HT-29 (cell line): ENCODE results near the gene TBC1D10A. TPM values are rescaled to one million over a fixed set of nuclear protein-coding genes. Genes with fewer than 3 reads are reported as not detected.
A peak's percentile ranks its signal among the peaks of the same experiment; 100 is the strongest.

Source experiments
- DNase-seq: peaks from one replicate; pipeline ENCODE4 v3.0.0-alpha.2; 2015; ENCODE audit warnings: low spot score
- total RNA-seq: library from RNA; depleted of rRNA; stranded (reverse); fragments of >200 nt; shearing (Covaris generic); gene quantifications from 2 replicates; pipeline ENCODE4 v1.2.3, GENCODE V29; 2014; rRNA removed

Gene TBC1D10A
- 17.2 and 17.4 TPM in 2 replicates for total RNA-seq

GRCh38 chr22:30326706-30327362 lies at the start of gene TBC1D10A:
Gene TBC1D10A, minus strand, starts transcription at chr22:30326941. Its CDS starts 60 bp downstream, at chr22:30326881.
- peak; percentile 89 for DNase-seq

GRCh38 chr22:30375312-30375849 lies 48.6 kb upstream of the TBC1D10A start:
- DNase-seq, result no peak

- no peak for DNase-seq
Measured at GRCh38 chr22:30373331-30374325, 46.9 kb upstream of the TBC1D10A start.

GRCh38 chr22:30372915-30373314 lies 46.2 kb upstream of the TBC1D10A start:
- no peak for DNase-seq

- DNase-seq, result no peak
Measured at GRCh38 chr22:30371981-30372380, 45.2 kb upstream of the TBC1D10A start.

- no peak for DNase-seq
Measured at GRCh38 chr22:30371321-30371720, 44.6 kb upstream of the TBC1D10A start.

- DNase-seq, result no peak
Measured at GRCh38 chr22:30370641-30371230, 44.0 kb upstream of the TBC1D10A start.

- DNase-seq, result no peak
Measured at GRCh38 chr22:30368420-30368819, 41.7 kb upstream of the TBC1D10A start.

GRCh38 chr22:30365891-30366290 lies 39.1 kb upstream of the TBC1D10A start:
- no peak for DNase-seq

- peak; percentile 26 for DNase-seq
Measured at GRCh38 chr22:30362651-30363281, 36.0 kb upstream of the TBC1D10A start.

GRCh38 chr22:30361916-30362650 lies 35.3 kb upstream of the TBC1D10A start:
- no peak for DNase-seq

- DNase-seq, result no peak
Measured at GRCh38 chr22:30358541-30358940, 31.8 kb upstream of the TBC1D10A start.

GRCh38 chr22:30357650-30358215 lies 31.0 kb upstream of the TBC1D10A start:
- DNase-seq, result no peak

GRCh38 chr22:30357236-30357570 lies 30.5 kb upstream of the TBC1D10A start:
- DNase-seq, result no peak

GRCh38 chr22:30356449-30357235 lies 29.9 kb upstream of the TBC1D10A start, which contains the start of the genes CCDC157 and SF3A1:
Gene CCDC157, plus strand, starts transcription at chr22:30357007. Its CDS starts 8,994 bp downstream, at chr22:30366001.
Gene SF3A1, minus strand, starts transcription at chr22:30356894. Its CDS starts 102 bp downstream, at chr22:30356792.
- DNase-seq, result peak; percentile 81

- DNase-seq, result no peak
Measured at GRCh38 chr22:30354644-30355043, 27.9 kb upstream of the TBC1D10A start.

GRCh38 chr22:30351226-30351625 lies 24.5 kb upstream of the TBC1D10A start:
- DNase-seq, result no peak

GRCh38 chr22:30348809-30349208 lies 22.1 kb upstream of the TBC1D10A start:
- no peak for DNase-seq

GRCh38 chr22:30348404-30348803 lies 21.7 kb upstream of the TBC1D10A start:
- DNase-seq, result no peak
